ENCODE measurements around the gene ZACN.
"Not testable (repeated sequence)": the region's sequence is repeated elsewhere in the genome, so short reads cannot be mapped to it uniquely, and the experiment has no call there.

ZACN gene

DNA sequence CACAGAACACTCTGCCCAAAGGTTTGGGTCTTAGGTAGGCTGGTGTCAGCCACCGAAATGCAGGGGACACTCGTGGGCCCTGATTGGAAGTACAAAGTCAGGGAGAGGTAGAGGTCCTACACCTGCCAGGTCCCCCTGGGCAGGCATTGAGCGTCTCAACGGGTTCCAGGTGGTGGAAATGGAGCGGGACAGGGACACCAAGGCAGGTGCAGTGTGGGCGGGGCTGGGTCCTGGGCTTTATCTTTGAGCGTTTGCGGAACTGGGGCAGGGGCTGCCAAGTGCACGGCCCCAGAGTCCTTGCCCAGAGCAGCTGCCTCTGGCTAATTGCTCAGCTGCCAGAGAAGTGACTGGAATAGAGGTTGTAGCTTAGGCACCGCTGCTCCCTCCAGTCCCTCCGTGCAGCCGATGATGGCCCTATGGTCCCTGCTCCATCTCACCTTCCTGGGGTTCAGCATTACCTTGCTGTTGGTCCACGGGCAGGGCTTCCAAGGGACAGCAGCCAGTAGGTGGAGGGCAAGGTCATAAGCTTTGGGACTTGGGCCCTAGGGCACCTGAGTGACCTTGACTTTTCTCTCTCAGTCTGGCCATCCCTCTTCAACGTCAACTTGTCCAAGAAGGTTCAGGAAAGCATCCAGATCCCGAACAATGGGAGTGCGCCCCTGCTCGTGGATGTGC is at the start of gene ZACN:
ZACN (plus strand) TSS at position 323 of the 675 bp plus-strand sequence; CDS start at position 406, 83 bp downstream.
- no peak within 1 kb of the TSS for H3K27ac ChIP-seq (ENCODE audit: low read length)
- H3K4me1 ChIP-seq (ENCODE audit: control insufficient read depth in 1 of 2, insufficient read depth in 2 of 2, low read length in 2 of 2): peaks cover 0 to 47% of the 10 kb centered on the region in 2 donors
- no peaks in the 10 kb centered on the region for H3K9me3 ChIP-seq (ENCODE audit: control insufficient read depth in 1 of 2, low read length in 2 of 2)
- H3K27me3 ChIP-seq (ENCODE audit: low read depth, low read length): peaks cover 55% of the 10 kb centered on the region
- H3K4me3 ChIP-seq (ENCODE audit: low read depth in 1 of 2, low read length in 2 of 2): no peak within 1 kb of the TSS
- peaks cover 3 to 20% of the 10 kb centered on the region in 2 donors for H3K36me3 ChIP-seq (ENCODE audit: control insufficient read depth in 1 of 2, insufficient read depth in 2 of 2, low read length in 2 of 2)

DNA sequence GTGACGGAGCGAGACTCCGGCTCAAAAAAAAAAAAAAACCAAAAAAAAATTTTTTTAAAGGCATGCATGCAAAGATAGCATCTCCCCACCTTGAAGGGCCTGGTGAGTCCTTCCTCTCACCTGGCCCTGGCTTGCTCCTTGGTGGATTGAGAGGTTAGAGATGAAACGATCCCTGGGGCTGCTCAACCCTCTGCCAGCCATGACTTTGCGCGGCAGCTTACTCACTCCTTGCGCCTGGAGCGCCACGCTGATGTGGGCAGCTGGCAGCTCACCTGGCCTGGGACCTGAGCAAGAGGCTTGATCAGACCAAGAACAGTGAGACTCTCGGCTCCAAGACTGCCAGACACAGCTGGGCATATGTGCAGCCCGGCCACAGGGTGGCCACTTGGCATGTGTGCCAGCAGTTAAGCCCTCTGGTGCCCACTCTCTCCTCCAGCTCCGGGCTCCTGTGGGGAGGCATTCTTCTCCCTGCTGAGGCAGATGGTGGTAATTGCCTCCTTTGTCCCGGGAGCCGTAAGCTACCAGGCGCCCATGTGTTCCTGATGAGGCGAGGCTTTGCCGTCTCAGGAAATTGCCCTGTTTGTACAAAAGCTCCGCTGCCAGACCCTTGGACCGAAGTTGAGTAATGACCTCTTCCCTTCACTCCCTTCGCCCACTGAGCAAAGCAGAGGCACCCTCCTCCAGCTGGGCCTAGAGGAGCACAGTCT is 46.8 kb upstream of the ZACN start:
- Histone ChIP-seq H3K27me3 (ENCODE audit: low read depth, low read length) (no peaks in the 10 kb centered on the region), H3K4me3 (ENCODE audit: low read depth in 1 of 2, low read length in 2 of 2) (no peak overlapping the region), H3K36me3 (ENCODE audit: control insufficient read depth in 1 of 2, insufficient read depth in 2 of 2, low read length in 2 of 2) (no peaks in the 10 kb centered on the region)

DNA sequence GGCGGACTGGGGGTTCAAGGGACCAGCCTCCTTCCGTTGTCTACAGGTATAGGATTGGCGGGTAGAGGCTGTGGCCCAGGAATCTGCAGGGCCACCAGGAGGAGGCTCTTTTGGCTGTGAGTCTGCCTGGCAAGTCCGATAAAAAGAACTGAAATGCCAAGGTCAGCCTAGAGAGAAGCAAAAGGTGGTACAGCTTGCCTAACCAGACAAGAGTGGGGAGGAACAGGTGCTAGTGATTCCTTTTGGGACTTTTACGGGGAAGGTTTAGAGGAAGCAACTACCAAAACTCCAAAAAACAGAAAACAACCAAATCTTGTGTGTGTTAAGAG is 46.2 kb upstream of the ZACN start:
- no peak overlapping the region for H3K27ac ChIP-seq (ENCODE audit: low read length)
- H3K9me3 ChIP-seq (ENCODE audit: control insufficient read depth in 1 of 2, low read length in 2 of 2): no peaks in the 10 kb centered on the region
- no peak overlapping the region for H3K4me3 ChIP-seq (ENCODE audit: low read depth in 1 of 2, low read length in 2 of 2)
- H3K4me1 ChIP-seq (ENCODE audit: control insufficient read depth in 1 of 2, insufficient read depth in 2 of 2, low read length in 2 of 2): peaks cover 0 to 32% of the 10 kb centered on the region in 2 donors
- H3K27me3 ChIP-seq (ENCODE audit: low read depth, low read length): no peaks in the 10 kb centered on the region
- H3K36me3 ChIP-seq (ENCODE audit: control insufficient read depth in 1 of 2, insufficient read depth in 2 of 2, low read length in 2 of 2): no peaks in the 10 kb centered on the region

More for the DNA sequence above, 46.8 kb upstream of the ZACN start:
- Histone ChIP-seq H3K4me1 (ENCODE audit: control insufficient read depth in 1 of 2, insufficient read depth in 2 of 2, low read length in 2 of 2) (peaks cover 0 to 26% of the 10 kb centered on the region in 2 donors), H3K27ac (ENCODE audit: low read length) (no peak overlapping the region), H3K9me3 (ENCODE audit: control insufficient read depth in 1 of 2, low read length in 2 of 2) (no peaks in the 10 kb centered on the region)

DNA sequence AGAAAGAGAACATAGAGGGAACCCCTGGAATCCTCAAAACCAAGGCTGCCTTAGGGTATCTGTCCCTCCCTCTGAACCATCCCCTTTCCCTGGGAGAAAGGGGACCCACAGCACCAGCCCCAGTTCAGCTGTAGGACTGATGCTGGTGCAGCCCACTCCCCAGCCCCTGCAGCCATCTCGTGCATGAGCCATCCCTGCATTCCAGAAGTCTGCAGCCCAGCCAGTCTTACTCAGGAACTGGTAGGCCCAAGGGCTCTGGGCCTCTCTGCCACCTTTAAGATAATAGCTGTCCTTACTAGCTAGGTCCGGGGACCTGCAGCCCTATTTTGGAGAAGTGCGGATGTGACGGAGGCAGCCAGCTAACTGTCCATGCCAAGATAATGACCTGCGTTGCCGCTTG is 45.8 kb upstream of the ZACN start:
- Histone ChIP-seq H3K9me3 (ENCODE audit: control insufficient read depth in 1 of 2, low read length in 2 of 2) (no peaks in the 10 kb centered on the region), H3K4me1 (ENCODE audit: control insufficient read depth in 1 of 2, insufficient read depth in 2 of 2, low read length in 2 of 2) (peaks cover 0 to 32% of the 10 kb centered on the region in 2 donors), H3K4me3 (ENCODE audit: low read depth in 1 of 2, low read length in 2 of 2) (no peak overlapping the region), H3K27ac (ENCODE audit: low read length) (no peak overlapping the region), H3K36me3 (ENCODE audit: control insufficient read depth in 1 of 2, insufficient read depth in 2 of 2, low read length in 2 of 2) (peaks cover 0 to under 1% of the 10 kb centered on the region in 2 donors), H3K27me3 (ENCODE audit: low read depth, low read length) (no peaks in the 10 kb centered on the region)

DNA sequence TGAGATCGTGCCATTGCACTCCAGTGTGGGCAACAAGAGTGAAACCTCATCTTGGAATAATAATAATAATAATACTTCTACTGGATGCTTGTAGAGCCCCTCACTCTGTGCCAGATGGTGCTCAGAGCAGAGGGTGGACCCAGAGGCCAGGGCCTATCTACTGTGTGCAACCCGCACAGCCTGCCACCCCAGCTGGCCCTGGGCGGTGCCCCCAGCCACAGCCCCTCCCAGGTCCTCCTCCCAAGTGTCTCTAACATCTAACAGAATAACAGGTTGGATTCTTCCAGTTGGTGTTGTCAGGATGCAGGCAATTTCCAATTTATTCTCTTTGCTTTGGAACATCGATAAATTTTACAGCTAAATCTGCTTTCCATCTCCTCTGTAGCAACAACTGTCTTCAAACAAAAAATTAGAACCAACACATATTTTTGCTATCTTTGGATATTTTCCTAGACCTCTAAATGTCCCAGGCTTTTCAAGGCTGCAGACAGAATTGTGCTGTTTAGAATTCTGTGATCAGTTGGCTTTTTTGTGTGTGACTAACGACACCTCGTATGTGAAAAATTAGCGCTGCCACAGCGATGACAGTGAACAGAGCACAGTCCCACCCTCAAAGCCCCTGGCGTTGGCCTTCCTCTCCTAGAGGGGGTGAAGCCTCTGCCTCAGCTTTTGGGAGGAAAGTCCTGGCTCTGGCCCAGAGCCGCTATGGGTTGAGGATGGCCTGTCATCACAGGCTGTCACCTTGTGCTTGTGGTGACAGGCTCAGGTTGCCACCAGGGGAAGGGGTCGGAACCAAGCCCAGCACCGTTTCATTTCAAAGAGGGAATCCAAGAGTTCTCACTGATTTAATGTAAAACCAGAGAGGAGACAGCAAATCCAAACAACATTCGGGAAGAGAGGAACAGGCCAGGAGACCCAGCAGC is 44.3 kb upstream of the ZACN start:
- Histone ChIP-seq H3K9me3 (ENCODE audit: control insufficient read depth in 1 of 2, low read length in 2 of 2) (no peaks in the 10 kb centered on the region), H3K4me1 (ENCODE audit: control insufficient read depth in 1 of 2, insufficient read depth in 2 of 2, low read length in 2 of 2) (peaks cover 3 to 32% of the 10 kb centered on the region in 2 donors), H3K27ac (ENCODE audit: low read length) (peak overlapping the region; percentile 37)

DNA sequence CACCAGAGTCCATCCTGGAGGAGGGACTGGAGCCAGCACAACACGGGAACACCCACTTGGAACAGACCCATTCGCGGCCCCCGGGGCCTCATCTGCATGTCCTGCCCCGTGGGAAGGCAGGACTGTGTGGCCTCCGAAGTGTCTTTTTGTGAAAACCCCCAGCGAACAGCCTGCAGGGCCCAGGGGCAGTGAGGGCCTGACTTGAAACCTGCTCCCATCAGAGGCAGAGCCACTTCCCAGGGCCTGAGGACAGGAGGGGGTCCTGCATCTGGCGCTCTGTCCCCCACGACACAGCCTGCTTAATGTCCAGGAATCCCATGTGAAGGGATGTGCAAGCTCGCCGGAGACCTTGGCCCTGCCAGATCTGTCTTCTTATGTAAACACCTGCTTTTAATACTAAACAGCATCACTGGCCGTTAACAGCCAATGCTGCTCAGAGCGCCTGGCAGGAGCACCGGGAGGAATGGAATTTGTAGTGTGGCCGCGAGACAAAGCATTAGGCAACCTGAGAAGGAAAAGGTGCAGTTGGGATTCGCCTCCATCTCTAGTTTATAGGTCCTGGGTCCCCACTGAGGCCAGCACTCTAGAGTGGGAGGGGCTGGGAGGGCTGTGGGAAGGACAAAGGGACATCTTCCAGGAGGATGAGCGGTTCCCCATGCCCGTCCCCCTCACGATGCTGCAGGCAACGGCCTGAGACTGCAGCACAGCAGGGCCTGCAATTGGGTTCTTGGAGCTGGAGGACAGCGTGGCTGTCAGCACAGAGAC is 42.3 kb upstream of the ZACN start:
- Histone ChIP-seq H3K4me1 (ENCODE audit: control insufficient read depth in 1 of 2, insufficient read depth in 2 of 2, low read length in 2 of 2) (peaks cover 4 to 41% of the 10 kb centered on the region in 2 donors), H3K36me3 (ENCODE audit: control insufficient read depth in 1 of 2, insufficient read depth in 2 of 2, low read length in 2 of 2) (peaks cover 30 to 35% of the 10 kb centered on the region in 2 donors), H3K27ac (ENCODE audit: low read length) (no peak overlapping the region), H3K9me3 (ENCODE audit: control insufficient read depth in 1 of 2, low read length in 2 of 2) (no peaks in the 10 kb centered on the region), H3K27me3 (ENCODE audit: low read depth, low read length) (no peaks in the 10 kb centered on the region), H3K4me3 (ENCODE audit: low read depth in 1 of 2, low read length in 2 of 2) (peak overlapping the region in 1 of 2 donors; percentile 31)

More for the DNA sequence above, 44.3 kb upstream of the ZACN start:
- Histone ChIP-seq H3K27me3 (ENCODE audit: low read depth, low read length) (no peaks in the 10 kb centered on the region), H3K36me3 (ENCODE audit: control insufficient read depth in 1 of 2, insufficient read depth in 2 of 2, low read length in 2 of 2) (peaks cover 11 to 16% of the 10 kb centered on the region in 2 donors), H3K4me3 (ENCODE audit: low read depth in 1 of 2, low read length in 2 of 2) (no peak overlapping the region)

DNA sequence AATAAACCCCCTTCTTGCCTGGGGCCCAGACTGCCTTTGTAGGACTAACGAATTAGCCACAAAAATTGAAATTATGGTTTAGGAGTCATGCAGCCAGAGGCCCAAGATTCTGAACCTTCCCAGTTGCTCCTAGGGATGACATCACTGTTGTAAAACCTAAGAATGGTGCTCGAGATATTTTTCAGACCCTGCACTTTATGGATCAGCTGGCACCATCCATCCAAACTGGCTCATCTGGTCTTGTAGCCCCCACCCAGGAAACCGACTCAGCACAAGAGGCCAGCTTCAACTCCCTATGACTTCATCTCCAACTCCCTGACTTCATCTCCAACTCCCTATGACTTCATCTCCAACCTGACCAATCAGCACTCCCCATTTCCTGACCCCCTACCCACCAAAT is 40.9 kb upstream of the ZACN start:
- H3K4me1 ChIP-seq (ENCODE audit: control insufficient read depth in 1 of 2, insufficient read depth in 2 of 2, low read length in 2 of 2): peaks cover 4 to 40% of the 10 kb centered on the region in 2 donors
- peak overlapping the region; percentile 65 for H3K27ac ChIP-seq (ENCODE audit: low read length)
- no peaks in the 10 kb centered on the region for H3K27me3 ChIP-seq (ENCODE audit: low read depth, low read length)
- H3K9me3 ChIP-seq (ENCODE audit: control insufficient read depth in 1 of 2, low read length in 2 of 2): no peaks in the 10 kb centered on the region
- H3K4me3 ChIP-seq (ENCODE audit: low read depth in 1 of 2, low read length in 2 of 2): no peak overlapping the region
- peaks cover 43 to 44% of the 10 kb centered on the region in 2 donors for H3K36me3 ChIP-seq (ENCODE audit: control insufficient read depth in 1 of 2, insufficient read depth in 2 of 2, low read length in 2 of 2)

DNA sequence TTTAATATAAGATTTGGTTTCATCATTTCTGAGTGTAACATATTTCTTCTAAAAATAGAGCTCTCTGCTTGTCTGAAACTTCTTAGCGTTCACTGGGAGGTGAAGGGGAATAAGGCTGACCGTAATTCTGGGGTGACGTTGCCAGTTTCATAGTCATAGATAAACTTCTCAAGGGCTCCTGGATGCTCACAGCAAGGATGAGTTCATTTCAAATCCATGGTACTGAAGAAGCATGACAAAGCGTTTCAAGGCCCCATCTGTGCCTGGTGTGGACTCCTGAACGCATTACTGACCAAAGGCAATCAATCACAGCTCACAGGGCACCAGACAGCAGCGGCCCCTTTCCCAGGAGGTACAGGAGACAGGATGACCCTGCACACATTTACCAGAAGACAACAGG is 39.9 kb upstream of the ZACN start:
- H3K27me3 ChIP-seq (ENCODE audit: low read depth, low read length): no peaks in the 10 kb centered on the region
- peak overlapping the region; percentile 64 for H3K27ac ChIP-seq (ENCODE audit: low read length)
- H3K9me3 ChIP-seq (ENCODE audit: control insufficient read depth in 1 of 2, low read length in 2 of 2): no peaks in the 10 kb centered on the region
- peaks cover 4 to 30% of the 10 kb centered on the region in 2 donors for H3K4me1 ChIP-seq (ENCODE audit: control insufficient read depth in 1 of 2, insufficient read depth in 2 of 2, low read length in 2 of 2)
- H3K36me3 ChIP-seq (ENCODE audit: control insufficient read depth in 1 of 2, insufficient read depth in 2 of 2, low read length in 2 of 2): peaks cover 54% of the 10 kb centered on the region in 2 donors
- no peak overlapping the region for H3K4me3 ChIP-seq (ENCODE audit: low read depth in 1 of 2, low read length in 2 of 2)

DNA sequence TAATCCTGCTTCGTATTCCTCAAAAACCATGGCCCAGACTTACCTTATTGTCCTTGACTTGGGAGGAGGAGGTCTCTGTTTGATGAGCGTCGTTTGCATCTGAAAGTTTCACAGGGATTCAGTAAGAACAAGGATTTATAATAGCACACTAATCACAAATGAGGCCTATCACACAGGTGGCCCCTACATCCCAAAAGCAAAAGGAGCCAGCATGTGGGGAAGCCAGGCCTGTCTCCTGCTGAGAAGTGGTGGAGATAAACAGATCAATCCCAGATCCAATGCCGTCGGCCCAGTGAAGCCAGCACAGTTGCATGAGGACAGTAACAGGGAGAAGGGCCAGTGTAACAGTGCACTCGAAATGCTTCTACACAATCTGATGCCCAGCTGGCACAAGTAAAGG is 38.6 kb upstream of the ZACN start:
- no peak overlapping the region for H3K4me3 ChIP-seq (ENCODE audit: low read depth in 1 of 2, low read length in 2 of 2)
- peaks cover 63 to 65% of the 10 kb centered on the region in 2 donors for H3K36me3 ChIP-seq (ENCODE audit: control insufficient read depth in 1 of 2, insufficient read depth in 2 of 2, low read length in 2 of 2)
- H3K4me1 ChIP-seq (ENCODE audit: control insufficient read depth in 1 of 2, insufficient read depth in 2 of 2, low read length in 2 of 2): peaks cover 4 to 21% of the 10 kb centered on the region in 2 donors
- H3K27me3 ChIP-seq (ENCODE audit: low read depth, low read length): no peaks in the 10 kb centered on the region
- H3K27ac ChIP-seq (ENCODE audit: low read length): no peak overlapping the region
- no peaks in the 10 kb centered on the region for H3K9me3 ChIP-seq (ENCODE audit: control insufficient read depth in 1 of 2, low read length in 2 of 2)

DNA sequence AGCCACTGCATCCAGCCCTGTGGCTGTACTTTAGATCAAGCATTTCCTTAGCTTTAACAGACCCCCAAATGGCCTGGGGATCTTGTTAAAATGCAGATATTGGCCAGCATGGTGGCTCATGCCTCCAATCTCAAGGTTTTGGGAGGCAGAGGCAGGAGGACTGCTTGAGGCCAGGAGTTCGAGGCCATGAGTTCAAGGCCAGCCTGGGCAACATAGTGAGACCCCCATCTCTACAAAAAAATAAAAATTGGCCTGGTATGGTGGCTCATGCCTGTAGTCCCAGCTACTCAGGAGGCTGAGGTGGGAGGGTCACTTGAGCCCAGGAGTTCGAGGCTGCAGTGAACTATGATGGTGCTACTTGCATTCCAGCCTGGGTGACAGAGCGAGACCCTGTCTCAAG is 36.1 kb upstream of the ZACN start:
- H3K36me3 ChIP-seq (ENCODE audit: control insufficient read depth in 1 of 2, insufficient read depth in 2 of 2, low read length in 2 of 2): peaks cover 81 to 88% of the 10 kb centered on the region in 2 donors
- H3K4me3 ChIP-seq (ENCODE audit: low read depth in 1 of 2, low read length in 2 of 2); H3K4me1 ChIP-seq (ENCODE audit: control insufficient read depth in 1 of 2, insufficient read depth in 2 of 2, low read length in 2 of 2); H3K9me3 ChIP-seq (ENCODE audit: control insufficient read depth in 1 of 2, low read length in 2 of 2); H3K27me3 ChIP-seq (ENCODE audit: low read depth, low read length); H3K27ac ChIP-seq (ENCODE audit: low read length): not testable (repeated sequence)

All from muscle layer of duodenum (tissue), 2 donors.